ENCODE data around the gene CAP2.

GRCh38 chr6:17431581-17431980 is 38.2 kb downstream of the CAP2 start:
- TF ChIP-seq CTCF (IDR thresholded peaks at IDR 0.05) (no peak), POLR2A (IDR thresholded peaks at IDR 0.05) (no peak)
